ENCODE data around the gene ATP6V0D1.

DNA sequence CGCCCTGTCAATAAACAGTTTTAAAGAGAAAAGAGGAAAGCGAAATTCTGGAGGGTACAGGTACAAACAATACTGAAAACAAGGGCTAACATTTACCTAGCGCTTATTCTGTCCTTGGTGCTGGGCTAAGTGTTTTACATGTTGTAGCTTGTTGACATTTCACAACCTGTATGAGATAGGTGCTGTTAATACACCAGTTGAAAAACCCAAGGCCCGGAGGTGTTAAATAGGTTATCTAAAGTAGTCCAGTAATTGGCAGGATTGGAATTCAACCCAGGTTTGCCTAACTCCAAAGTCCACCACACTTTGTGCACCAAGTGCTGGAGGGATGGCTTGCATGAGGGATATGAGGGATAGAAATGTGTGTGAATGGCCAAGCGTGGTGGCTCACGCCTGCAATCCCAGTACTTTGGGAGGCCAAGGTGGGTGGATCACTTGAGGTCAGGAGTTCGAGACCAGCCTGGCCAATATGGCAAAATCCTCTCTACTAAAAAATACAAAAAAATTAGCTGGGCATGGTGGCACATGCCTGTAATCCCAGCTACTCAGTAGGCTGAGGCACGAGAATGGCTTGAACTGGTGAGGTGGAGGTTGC lies 2.9 kb downstream of the ATP6V0D1 start:
- TF ChIP-seq EZH2 (IDR thresholded peaks at IDR 0.05; ENCODE audit: borderline replicate concordance, insufficient read depth, low read length, poor library complexity, severe bottlenecking) (no peak), POLR2AphosphoS5 (IDR thresholded peaks at IDR 0.05) (no peak), RAD21 (conservative IDR thresholded peaks at IDR 0.05) (no peak), SMC3 (conservative IDR thresholded peaks at IDR 0.05; ENCODE audit: poor library complexity) (no peak), EP300 (conservative IDR thresholded peaks at IDR 0.05; ENCODE audit: poor library complexity, severe bottlenecking) (no peak), MXI1 (conservative IDR thresholded peaks at IDR 0.05; ENCODE audit: poor library complexity, severe bottlenecking) (no peak)
- TF ChIP-seq, protein P1, sequence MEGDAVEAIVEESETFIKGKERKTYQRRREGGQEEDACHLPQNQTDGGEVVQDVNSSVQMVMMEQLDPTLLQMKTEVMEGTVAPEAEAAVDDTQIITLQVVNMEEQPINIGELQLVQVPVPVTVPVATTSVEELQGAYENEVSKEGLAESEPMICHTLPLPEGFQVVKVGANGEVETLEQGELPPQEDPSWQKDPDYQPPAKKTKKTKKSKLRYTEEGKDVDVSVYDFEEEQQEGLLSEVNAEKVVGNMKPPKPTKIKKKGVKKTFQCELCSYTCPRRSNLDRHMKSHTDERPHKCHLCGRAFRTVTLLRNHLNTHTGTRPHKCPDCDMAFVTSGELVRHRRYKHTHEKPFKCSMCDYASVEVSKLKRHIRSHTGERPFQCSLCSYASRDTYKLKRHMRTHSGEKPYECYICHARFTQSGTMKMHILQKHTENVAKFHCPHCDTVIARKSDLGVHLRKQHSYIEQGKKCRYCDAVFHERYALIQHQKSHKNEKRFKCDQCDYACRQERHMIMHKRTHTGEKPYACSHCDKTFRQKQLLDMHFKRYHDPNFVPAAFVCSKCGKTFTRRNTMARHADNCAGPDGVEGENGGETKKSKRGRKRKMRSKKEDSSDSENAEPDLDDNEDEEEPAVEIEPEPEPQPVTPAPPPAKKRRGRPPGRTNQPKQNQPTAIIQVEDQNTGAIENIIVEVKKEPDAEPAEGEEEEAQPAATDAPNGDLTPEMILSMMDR (IDR thresholded peaks at IDR 0.05; ENCODE audit: poor library complexity, severe bottlenecking) = no peak
- TF ChIP-seq, protein P2, sequence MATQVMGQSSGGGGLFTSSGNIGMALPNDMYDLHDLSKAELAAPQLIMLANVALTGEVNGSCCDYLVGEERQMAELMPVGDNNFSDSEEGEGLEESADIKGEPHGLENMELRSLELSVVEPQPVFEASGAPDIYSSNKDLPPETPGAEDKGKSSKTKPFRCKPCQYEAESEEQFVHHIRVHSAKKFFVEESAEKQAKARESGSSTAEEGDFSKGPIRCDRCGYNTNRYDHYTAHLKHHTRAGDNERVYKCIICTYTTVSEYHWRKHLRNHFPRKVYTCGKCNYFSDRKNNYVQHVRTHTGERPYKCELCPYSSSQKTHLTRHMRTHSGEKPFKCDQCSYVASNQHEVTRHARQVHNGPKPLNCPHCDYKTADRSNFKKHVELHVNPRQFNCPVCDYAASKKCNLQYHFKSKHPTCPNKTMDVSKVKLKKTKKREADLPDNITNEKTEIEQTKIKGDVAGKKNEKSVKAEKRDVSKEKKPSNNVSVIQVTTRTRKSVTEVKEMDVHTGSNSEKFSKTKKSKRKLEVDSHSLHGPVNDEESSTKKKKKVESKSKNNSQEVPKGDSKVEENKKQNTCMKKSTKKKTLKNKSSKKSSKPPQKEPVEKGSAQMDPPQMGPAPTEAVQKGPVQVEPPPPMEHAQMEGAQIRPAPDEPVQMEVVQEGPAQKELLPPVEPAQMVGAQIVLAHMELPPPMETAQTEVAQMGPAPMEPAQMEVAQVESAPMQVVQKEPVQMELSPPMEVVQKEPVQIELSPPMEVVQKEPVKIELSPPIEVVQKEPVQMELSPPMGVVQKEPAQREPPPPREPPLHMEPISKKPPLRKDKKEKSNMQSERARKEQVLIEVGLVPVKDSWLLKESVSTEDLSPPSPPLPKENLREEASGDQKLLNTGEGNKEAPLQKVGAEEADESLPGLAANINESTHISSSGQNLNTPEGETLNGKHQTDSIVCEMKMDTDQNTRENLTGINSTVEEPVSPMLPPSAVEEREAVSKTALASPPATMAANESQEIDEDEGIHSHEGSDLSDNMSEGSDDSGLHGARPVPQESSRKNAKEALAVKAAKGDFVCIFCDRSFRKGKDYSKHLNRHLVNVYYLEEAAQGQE (IDR thresholded peaks at IDR 0.05; ENCODE audit: borderline replicate concordance) = no peak
